Upper lobe of left lung (tissue), 4 donors: ENCODE measurements around the gene TOMT.
"Not testable (repeated sequence)": the region's sequence is repeated elsewhere in the genome, so short reads cannot be mapped to it uniquely, and the experiment has no call there.

Experiments used
- CTCF ChIP-seq, 6 experiments: fragments of 450-650 bp in 4 of 6; fragments of 200-600 bp in 2 of 6; sonication (generic) in 2 of 6; IDR thresholded peaks; one replicate each; pipeline ENCODE4 v1.5.1; 2016 to 2019; ENCODE audit warnings: antibody characterized with exemption in 6 of 6
- POLR2A ChIP-seq, 4 donors: fragments of 450-650 bp; IDR thresholded peaks; one replicate each; pipeline ENCODE4 v1.5.1; 2016 to 2017; ENCODE audit warnings: antibody characterized with exemption in 4 of 4, mild to moderate bottlenecking in 2 of 4

GRCh38 chr11:72135473-72135872, 29.7 kb downstream of the TOMT start, which contains the start of gene FOLR3:
- not testable (repeated sequence) for TF ChIP-seq CTCF, POLR2A (IDR thresholded peaks at IDR 0.05)
